Stomach (tissue), 4 donors: ENCODE measurements around the gene MFNG.

ENCODE experiments used
- POLR2A ChIP-seq, 4 donors: fragments of 450-650 bp; IDR thresholded peaks; one replicate each; pipeline ENCODE4 v1.6.1; 2016; ENCODE audit warnings: antibody characterized with exemption in 4 of 4, control low read depth in 2 of 4, mild to moderate bottlenecking in 1 of 4, moderate library complexity in 1 of 4
- TF ChIP-seq, protein P1 (sequence below), 7 experiments: fragments of 450-650 bp in 4 of 7; fragments of 200-600 bp in 3 of 7; sonication (generic) in 3 of 7; IDR thresholded peaks; one replicate each; pipeline ENCODE4 v1.5.1; 2016 to 2019; ENCODE audit warnings: antibody characterized with exemption in 7 of 7, control low read depth in 2 of 7, mild to moderate bottlenecking in 1 of 7

DNA sequence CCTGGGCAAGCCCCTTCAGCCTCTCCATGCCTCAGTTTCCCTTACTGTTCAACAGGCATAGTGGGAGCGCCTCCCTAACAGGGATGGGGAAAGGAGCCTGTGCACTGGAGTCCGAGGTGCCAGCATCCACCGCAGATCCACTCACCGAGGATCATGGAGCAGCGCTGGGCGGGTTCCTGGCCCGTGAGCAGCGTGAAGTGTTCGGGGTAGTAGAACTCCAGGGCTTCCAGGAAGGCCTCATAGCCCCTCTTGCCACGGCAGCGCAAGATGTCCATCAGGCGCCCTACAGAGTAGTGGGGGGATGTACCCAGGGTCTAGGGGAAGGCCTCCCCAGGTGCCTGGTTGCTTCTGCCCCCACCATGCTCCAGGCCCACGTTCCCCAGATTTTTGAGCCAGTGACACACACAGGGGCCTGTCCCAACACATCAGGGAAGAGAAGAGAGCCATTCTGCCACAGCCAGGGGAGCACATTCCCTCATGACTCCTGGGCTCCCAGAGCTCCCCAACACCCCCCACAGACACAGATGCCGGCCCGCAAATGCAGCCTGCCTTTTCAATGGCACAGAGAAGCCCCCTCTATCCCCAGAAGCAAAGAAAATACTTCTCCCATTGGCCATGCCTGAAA, 31.8 kb upstream of the MFNG start:
- no peak for TF ChIP-seq POLR2A (IDR thresholded peaks at IDR 0.05)
- TF ChIP-seq, protein P1, sequence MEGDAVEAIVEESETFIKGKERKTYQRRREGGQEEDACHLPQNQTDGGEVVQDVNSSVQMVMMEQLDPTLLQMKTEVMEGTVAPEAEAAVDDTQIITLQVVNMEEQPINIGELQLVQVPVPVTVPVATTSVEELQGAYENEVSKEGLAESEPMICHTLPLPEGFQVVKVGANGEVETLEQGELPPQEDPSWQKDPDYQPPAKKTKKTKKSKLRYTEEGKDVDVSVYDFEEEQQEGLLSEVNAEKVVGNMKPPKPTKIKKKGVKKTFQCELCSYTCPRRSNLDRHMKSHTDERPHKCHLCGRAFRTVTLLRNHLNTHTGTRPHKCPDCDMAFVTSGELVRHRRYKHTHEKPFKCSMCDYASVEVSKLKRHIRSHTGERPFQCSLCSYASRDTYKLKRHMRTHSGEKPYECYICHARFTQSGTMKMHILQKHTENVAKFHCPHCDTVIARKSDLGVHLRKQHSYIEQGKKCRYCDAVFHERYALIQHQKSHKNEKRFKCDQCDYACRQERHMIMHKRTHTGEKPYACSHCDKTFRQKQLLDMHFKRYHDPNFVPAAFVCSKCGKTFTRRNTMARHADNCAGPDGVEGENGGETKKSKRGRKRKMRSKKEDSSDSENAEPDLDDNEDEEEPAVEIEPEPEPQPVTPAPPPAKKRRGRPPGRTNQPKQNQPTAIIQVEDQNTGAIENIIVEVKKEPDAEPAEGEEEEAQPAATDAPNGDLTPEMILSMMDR (IDR thresholded peaks at IDR 0.05) = no peak
